ENCODE data around the gene GNB1.
A peak's percentile ranks its signal among the peaks of the same experiment; 100 is the strongest.

Gene GNB1

DNA sequence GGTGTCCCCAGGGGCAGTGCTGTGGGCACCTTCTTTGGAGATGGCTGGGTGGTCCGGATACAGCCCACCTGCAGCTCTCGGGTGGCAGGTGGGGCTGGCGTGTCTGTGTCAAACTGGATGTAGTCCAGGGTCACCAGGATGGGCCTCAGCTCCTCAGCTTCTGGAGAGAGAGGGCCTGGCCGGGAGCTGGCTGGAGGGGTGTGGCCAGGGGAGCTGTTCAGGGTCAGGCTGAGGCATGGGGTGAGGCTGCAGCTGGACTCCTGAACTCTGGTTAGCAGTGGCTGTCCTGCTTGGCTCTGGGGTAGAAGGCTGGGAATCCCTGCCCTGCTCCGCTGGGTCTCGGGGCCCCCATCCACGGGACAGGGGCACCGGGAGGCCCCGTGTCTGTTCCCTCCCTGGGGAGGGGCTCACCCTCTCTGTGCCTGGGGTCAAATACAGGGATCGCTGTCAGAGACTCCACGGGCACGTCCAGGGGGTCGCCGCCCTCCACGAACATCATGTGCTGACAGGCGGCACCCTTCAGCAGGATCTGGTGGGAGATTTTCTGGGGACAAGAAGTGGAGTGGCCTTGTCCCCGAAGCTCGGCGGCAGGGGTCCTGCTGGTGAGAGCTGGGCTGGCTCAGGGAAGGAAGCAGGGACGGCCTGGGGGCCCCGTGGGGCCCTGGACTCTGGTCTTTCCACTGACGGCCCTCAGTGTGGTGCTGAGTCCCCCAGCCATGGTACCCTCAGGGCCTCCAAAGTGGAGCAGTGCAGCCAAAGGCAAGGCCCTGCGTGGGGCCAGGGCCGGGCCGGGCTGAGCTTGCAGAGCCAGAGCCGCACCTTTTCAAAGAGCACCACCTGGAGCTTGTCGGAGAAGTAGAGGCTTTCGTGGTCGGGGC, 32.3 kb upstream of the GNB1 start:
- DNase-seq (ENCODE audit: low spot score) = no peak

DNA sequence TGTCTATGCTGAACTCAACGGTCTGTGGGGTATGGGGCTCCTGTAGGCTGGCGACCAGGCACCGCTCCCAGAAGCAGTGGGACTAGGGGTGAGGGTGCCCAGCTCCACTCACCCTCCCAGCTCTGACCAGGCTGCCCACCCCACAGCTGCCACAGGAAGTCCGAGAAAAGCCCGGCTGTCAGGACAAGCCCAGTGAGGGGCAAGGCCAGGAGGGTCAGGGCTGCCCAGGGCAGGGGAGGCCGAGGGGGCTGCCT, 31.7 kb upstream of the GNB1 start:
- DNase-seq (ENCODE audit: low spot score) = no peak

DNA sequence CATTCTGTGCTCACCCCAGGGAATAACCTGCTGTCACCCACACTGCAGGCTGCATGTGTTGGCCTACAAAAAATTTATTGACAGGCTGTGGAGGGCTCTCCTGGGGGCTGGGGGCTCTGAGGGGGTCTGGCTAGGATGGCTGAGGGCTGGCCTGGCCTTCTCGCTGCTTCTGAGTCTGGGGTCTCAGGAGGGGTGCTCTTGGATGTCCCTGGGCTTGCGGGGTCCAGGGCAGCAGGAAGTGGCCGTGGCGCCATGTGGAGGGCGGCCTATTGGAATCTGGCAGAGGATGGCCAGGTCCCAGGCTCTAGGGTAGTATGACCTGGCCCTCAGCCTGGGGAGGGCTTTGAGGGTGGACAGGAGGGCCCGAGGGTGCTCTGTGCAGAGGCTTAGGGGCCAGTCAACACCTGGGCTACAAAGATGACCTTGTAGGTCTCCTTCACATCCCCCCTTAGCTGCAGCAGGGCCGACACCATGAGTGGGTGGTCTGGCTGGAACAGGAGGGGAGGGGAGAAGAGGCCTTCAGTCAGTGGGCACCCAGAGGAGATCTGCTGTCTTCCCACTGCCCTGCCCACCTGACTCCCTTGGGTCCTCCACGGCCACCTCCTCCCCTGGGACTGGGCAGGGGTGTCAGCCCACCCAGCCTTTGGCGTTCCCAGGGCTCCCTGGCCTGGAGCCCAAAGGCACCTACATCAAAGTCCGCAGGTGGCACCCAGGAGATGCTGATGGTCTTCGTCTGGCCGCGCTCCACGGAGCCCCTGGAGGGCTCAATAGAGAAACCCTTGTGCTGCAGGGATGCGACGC, 31.2 kb upstream of the GNB1 start:
- DNase-seq (ENCODE audit: low spot score) = no peak

DNA sequence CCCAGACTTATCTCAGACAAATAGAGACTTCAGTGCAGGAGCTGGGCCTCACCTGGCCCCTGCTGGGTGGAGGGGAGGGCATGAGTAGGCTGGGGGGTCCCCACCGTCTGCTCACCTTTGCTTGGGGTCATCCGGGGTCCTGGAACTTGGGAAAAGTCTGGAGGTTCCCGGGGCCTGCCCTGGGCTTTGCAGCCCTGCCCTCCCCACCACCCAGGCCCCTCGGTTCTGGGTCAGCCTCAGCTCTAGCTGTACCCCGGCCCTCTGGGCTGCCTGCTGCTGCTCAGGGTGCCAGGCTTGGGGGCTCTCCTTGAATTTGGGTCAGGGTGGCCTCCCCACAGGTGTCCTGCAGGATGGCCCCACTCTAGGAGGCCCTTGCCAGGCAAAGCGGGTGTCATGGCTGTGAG, 30.6 kb upstream of the GNB1 start:
- DNase-seq (ENCODE audit: low spot score) = no peak

DNA sequence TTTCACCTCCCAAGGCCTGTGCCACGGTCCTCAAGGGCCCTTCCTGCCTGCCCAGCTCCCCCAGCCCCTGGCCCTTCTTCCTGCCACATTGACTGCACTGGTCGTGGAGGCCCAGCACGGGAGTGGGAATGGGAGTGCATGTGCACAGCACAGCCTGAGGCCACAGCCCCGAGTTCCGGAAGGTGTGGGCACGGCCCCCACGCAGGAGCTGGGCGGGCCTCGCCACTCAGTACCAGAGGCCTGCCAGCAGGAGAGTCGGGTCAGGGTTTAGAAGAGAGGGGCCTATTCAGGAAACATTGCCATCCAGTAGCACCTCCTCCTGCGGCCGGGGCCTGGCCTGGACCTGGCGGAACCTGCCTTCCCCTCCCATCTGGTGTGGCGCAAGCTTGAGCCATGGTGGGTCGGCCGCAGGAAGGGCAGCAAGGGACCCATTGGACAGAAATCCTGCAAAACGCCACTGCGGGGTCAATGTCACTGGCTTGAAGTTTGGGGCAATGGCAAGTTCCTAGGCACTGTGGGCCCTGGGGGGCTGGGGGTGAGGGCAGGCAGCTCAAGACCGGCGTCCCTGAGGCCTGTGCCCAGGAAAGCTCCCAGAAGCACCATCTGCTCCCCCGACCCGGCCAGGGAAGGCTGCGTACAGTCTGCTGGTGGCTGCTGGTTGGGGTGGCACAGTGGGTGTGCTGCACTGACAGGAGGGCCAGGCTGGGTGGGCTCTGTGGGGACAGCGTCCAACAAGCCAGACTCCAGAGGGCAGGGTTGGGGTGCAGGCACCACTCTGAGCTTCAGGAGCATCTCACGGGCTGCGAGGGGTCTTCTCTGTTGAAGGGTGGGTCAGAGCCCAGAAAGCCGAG, 29.9 kb upstream of the GNB1 start:
- DNase-seq (ENCODE audit: low spot score) = no peak

DNA sequence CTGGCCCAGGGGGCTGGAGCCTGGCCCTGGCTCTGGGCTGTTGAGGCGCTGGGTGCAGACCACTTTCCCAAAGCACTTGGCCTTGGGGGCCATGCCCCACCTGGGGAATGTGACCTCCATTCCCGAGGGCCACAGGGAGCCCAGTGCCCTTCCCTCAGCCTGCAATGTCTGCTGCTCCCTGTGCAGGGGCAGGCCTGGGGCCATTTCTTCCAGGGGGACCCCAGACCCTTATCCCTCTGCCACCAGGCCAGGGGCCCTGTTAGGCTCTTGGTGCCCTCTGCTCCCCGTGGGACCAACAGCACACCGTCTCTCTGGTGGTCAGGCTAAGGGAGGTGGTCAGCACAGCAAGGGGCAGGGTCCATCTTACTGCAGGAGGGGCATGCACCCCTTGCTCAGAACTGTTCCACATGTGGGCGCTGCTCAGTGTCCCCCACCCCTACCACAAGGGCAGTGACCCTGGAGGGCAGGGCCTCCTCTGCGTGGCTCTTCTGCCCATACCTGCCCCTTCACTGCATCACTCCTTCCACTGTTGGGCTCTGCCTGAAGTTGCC, 29.2 kb upstream of the GNB1 start:
- DNase-seq (ENCODE audit: low spot score) = no peak

DNA sequence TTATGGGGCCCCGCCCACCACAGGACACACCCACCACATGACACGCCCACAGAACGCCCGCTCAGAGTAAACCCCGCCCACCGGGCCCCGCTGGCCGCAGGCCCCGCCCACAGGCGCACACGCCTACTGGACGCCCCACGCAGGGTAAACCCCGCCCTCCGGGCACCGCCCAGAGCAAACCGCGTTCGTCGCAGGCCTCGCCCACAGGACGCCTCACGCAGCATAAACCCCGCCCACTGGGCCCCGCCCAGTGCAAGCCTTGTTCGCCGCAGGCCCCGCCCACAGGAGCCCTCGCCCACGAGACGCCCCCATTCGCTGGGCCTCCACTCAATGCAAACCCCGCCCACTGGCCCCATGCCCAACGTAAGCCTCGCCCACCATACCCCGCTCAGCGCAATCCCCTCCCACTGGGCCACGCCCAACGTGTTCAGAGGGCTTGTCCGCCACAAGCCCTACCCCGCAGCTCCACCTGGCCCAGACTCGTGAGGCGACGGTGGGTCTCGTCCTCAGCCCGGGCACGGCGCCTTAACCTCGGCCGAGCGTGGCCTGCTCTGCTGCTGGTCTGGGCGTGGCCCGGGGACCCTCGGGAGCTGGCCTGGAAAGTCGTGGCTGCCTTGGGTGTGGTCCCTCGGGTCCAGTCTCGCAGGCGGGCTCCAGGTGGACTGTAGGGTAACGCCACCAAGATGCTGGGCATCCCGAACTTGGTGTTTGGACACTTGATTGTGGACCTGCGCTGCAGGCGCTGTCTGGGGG, 28.6 kb upstream of the GNB1 start:
- DNase-seq (ENCODE audit: low spot score) = peak; percentile 97

DNA sequence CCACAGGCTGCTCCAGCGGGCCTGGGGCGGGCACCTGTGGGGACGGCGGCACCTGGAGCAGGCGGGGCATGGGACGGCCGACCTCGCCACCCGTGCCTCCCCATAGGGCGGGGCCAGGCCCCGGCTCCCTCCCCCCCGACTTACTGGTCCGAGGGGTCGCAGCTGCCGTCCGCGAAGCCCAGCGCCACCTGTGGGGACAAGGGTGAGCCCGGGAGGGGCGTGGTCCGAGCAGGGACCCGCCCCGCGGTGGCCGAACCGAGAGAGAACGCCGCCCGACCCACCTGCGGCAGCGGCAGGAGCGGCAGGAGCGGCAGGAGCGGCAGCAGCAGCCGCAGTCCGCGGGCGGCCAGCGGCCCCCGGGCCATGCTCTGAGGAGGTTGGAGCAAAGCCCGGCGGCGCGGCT, 28.0 kb upstream of the GNB1 start, which contains the start of gene TMEM52:
TMEM52 (minus strand) TSS at position 379 of the 403 bp plus-strand sequence; CDS start at position 365, 14 bp downstream.
- no peak for DNase-seq (ENCODE audit: low spot score)

DNA sequence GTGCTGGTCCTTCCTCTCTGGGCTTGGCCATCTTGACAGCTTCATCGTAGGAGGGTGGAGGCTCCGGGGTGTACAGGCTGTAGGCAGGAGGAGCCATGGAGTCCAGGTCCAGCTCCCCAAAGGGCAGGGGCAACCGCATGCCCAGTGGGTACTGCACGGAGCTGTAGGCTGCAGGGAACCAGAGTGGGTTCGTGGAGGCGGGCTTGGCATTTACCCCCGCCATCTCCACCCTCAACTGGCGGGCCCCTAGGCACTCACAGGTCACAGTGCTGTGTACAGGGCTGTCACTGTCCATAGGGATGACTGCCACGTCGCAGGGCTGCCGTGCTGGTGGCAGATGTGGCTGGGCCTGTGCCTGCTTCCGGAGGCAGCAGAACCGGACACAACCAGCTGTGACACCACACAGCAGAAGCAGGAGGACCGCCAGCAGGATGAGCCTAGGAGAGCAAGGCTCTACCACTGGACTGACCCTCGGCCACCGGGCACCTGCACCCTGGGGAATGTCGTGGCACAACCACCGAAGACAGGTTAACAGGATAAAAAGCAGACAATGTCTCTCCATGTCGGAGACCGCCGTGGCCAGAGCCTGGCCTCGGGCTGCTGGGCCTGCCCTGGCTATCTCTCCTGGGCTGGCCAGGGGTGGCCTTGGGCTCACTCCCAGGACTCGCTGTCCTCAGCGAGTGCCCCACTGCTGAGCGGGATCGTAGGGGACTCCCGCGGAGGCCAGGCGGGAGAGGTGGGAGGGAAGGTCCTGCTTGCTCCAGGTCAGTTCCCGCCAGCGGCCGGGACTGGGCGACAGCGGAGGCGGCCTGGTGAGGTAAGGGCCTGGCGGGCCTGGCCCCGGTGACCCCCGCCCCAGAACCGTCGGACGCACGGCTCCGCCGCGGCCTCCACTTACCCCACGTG, 27.4 kb upstream of the GNB1 start:
- DNase-seq (ENCODE audit: low spot score) = no peak

DNA sequence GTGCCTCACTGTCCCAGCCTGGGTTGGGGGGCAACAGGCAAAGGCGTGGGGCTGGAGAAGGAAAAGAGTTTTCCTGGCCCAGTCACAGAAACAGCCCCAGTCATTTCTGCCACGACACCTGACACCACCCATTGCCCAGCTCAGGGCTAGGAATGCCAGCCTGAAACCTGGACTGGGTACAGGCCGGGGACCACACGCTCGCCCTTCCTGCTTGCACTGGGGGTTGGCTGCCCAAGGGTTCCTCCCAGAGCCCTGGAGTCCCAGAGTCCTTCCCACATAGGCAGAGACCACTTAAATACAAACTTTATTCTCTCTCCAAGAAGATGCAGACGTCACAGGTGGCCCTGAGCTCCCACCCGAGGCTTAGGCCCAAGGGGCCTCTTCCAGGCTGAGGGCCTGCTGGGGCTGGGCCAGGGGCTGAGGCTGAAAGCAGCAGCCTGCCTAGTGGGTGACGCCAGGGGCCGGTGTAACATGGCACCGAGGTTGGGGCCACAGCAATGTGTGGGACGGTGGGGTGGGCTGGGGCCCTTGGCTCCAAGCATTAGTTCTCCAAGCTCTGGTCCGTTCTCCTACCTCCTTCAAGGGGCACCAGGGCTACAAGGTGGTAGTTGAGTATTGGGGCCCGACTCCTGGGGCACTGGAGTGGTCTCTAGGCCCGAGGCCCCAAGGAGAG, 26.6 kb upstream of the GNB1 start:
- no peak for DNase-seq (ENCODE audit: low spot score)

DNA sequence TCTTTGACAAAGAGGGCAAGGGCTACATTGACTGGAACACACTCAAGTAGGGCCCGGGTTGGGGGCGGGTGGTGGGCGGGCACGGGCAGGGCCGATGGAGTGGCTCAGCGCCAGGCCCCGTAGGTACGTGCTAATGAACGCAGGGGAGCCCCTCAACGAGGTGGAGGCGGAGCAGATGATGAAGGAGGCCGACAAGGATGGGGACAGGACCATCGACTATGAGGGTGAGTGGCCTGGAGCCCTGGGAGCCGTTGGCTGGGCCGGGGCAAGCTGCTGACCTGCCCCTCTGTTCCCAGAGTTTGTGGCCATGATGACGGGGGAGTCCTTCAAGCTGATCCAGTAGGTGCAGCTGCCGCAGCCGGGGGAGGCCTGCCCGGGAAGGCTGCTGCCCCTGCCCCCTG, 26.0 kb upstream of the GNB1 start:
- no peak for DNase-seq (ENCODE audit: low spot score)

DNA sequence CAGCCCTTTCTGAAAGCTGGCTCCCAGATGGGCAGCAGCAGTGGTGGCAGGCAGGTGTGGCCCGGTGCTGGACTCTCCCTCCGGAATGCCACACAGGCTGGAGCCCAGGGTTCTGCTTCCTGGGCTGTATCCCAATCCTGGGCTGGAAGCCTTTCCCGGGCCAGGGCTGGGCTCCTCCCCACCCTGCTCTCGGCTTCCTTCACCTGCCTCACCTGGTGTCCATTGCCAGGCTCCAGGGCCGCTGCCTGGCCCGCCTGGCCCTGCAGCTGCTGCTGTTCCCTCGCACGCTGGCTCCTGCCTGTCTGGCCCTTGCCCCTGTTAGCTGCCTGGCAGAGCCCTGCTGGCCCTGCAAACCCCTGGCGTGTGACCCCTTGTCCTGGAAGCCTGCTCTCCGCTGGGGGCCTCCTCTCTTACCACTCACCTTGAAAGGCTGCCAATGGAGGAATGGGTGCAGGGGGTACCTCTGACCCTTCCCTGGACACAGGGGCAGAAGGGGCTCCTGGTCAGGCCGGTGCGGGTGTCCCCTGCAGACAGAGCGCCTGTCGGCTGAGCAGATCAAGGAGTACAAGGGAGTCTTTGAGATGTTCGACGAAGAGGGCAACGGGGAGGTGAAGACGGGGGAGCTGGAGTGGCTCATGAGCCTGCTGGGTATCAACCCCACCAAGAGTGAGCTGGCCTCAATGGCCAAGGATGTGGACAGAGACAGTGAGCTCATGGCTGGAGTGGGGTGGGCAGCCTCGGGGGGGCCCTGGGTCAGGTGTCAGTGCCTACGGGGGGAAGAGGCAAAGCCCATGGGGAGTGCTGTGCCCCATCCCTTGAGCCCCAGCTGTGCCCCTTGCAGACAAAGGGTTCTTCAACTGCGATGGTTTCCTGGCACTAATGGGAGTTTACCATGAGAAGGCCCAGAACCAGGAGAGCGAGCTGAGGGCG, 25.3 kb upstream of the GNB1 start:
- no peak for DNase-seq (ENCODE audit: low spot score)

DNA sequence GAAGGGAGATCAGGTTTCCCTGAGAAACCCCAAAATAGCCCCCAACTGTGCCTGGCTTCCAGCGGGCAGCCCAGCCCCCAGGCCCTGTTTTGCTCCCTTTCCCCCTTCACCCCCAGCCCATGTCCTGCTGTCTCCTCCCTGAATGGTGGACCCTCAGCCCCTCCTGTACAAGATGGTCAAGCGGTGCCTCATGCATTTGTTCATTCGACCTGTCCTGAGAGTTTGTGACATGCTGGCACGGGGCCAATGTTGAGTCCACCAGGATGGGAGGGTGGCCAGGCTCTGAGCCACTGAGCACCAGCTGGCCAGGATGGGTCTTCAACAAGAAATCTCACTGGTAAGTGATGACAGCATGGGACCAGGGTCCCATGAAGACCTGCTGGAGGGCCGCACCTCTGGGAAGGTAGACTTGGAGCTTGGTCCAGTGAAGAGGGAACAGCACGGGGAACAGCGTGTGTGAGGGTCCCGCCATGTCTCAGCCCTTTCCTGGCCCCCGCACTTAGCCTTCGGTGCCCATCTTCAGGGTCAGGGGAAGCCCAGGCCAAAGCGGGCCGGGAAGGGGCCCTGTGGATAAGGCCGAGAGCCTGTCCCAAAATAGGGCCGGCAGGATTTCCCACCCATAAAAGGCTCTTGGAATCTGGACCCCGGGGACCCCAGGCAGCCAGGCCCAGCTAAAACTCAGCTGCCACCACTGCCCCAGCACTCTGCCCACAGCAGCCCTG, 24.2 kb upstream of the GNB1 start, which contains the start of gene CALML6:
CALML6 (plus strand) TSS at position 290 of the 722 bp plus-strand sequence; CDS start at position 311, 21 bp downstream.
- DNase-seq (ENCODE audit: low spot score) = no peak

DNA sequence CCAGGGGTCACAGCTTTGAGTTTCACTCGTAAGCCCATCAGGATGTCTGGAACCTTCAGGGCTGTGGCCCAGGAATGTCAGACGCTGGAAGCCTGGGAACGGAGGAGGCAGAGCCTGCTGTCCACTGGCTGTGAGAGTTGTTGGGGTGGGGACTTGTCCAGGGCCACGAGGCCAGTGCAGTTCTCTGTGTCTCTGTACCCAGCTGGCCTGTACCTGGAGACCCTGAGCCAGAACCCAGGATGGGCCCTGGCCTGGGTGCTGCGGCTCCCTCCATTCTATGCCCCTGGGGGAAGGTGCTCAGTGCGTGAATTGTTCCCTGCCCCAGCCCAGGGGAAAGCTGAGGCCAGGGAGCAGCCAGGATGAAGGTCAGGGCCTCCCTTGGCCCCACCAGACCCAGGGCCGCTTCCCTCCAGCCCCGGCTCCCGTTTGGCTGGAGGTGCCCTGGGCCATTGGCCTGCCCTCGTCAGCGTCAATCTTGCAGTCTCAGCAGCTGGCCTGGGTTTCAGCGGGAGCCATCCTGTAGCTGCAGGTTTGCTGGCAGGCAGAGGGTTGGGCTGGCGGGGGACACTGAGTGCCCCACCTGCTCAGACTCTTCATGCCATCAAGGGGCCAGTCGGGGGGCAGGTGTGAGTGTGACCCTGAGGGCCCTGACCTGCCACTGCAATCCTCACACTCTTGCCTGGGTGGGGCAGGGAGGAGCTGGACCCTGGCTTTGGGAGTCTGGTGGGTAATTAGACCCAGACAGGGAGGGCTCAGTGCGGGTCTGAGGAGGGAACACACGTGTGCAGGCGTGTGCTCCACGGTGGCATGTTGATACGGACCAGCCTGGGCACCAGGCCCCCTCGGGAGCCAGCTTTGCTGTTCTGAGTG, 23.4 kb upstream of the GNB1 start:
- no peak for DNase-seq (ENCODE audit: low spot score)

DNA sequence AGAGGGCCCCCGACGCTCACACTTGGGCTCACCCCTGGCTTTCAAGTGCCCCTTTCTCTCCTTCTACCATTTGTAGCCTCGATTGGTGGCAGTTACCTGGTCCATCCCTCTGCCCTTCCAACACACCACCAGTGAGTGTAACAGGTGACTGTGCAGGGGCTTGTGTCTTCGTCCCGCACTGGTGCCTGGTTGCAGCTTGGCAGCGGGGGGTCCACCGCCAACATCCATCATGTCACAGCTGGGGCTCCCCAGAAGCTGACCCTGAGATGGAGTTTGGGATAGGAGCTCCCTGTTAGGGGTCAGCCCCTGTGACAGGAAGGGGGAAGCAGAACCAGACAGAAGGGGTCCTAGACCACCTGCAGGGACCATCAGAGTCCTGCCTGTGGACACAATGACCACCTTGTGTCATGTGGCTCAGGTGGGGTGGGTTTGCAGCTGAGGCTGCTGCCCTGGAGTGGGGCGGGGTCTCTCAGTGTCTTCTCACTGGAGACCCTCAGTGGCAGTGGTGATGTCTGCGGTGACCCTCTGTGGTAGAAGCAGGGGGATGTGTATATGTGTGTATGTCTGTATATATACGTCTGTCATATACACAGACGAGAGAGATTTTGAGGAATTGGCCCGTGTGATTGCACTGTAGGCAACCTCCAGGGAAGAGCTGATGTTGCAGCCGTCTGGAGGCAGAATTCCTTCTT, 20.6 kb upstream of the GNB1 start:
- DNase-seq (ENCODE audit: low spot score) = peak; percentile 52

DNA sequence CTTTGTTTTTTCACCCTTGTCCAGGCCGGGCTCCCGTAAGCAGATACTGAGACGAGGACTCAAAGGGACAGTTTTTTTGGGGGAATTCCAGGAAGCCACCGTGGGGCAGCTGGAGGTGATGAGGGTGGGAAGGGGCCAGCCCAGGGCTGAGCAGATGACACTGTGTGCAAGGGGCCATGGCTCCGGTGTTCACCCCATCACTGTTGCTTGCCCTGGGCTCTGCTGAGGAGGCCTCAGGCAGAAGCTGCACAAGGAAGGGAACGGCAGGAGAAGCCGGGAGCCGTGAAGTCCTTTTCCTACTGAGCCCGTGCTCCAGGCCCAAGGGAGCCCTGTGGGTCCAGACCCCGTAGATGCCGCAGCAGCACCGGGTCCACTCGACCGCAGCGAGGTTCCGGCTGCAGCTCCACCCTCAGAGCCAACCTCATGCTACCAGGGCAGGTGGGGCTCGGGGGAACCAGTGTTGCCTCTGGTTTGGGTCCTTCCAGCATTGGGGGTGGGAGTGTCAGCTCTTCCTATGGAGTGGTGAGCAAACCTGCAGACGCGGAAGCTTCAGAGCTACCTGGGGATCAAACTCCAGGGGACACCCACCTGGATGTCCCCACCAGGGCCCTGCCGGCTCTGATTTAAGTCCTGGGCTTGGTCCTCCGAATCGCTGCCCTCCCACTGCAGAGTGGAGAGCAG, 19.9 kb upstream of the GNB1 start:
- peak; percentile 53 for DNase-seq (ENCODE audit: low spot score)
